Endothelial cell of umbilical vein (primary cell): Measurements from ENCODE around the gene GPR155. TPM values are rescaled to one million over a fixed set of nuclear protein-coding genes. Genes with fewer than 3 reads are reported as not detected.

Experiments used
- BruUV-seq: library from RNA; stranded (reverse); fragments of 400-500 nt; replicated peaks from 2 replicates; lab custom pipeline; 2021; lab: Mats Ljungman, UMichigan
- CTCF ChIA-PET: fragments of 300-600, 350-600 bp; sonication (Branson Sonifier 250); formaldehyde crosslinking; loops from one replicate; lab custom pipeline; 2021; ENCODE audit warnings: antibody characterized with exemption, inconsistent platforms; lab: Charles Lee
- POLR2A ChIA-PET: fragments of 300-600, 350-600 bp; sonication (Branson Sonifier 250); formaldehyde crosslinking; loops from one replicate; lab custom pipeline; 2021; ENCODE audit warnings: antibody characterized with exemption, inconsistent platforms; lab: Charles Lee
- DNase-seq: peaks from one replicate; pipeline ENCODE4 v3.0.0-alpha.2; 2011; ENCODE audit warnings: low read depth, low spot score
- FAIRE-seq: peaks from 2 replicates; lab custom pipeline; 2011; peaks lifted over from hg19 to GRCh38; lab: Jason Lieb, UNC
- H2AFZ ChIP-seq: 2 replicates; pipeline ENCODE4 v1.6.0; 2012; ENCODE audit warnings: low read depth, low read length, control low read depth, inconsistent platforms
- H3K27ac ChIP-seq: 2 replicates; pipeline ENCODE4 v1.5.1; 2011; ENCODE audit warnings: low read depth, mild to moderate bottlenecking, control low read depth, low read length, moderate library complexity; ENCODE audit not compliant: insufficient read depth
- H3K27me3 ChIP-seq, 2 experiments: 2 replicates each; pipeline versions ENCODE4 v1.6.0 to v1.6.1; 2011; ENCODE audit warnings: low read length in 2 of 2, mixed read lengths in 1 of 2; ENCODE audit not compliant: control insufficient read depth in 2 of 2, insufficient read depth in 2 of 2
- H3K36me3 ChIP-seq, 2 experiments: 2 replicates in 1 of 2; 3 replicates in 1 of 2; pipeline ENCODE4 v1.5.1; 2011; ENCODE audit warnings: low read length in 2 of 2, mild to moderate bottlenecking in 1 of 2, moderate library complexity in 1 of 2; ENCODE audit not compliant: control insufficient read depth in 2 of 2, insufficient read depth in 2 of 2; ENCODE audit errors: extremely low read depth in 1 of 2
- H3K4me1 ChIP-seq: 3 replicates; pipeline ENCODE4 v1.5.1; 2011; ENCODE audit warnings: mild to moderate bottlenecking, low read length; ENCODE audit not compliant: control insufficient read depth, insufficient read depth; ENCODE audit errors: extremely low read depth
- H3K4me2 ChIP-seq: 2 replicates; pipeline ENCODE4 v1.6.1; 2011; ENCODE audit warnings: low read length, control low read depth, mixed read lengths; ENCODE audit not compliant: insufficient read depth
- H3K4me3 ChIP-seq, 3 experiments: fragments of 200-600 bp in 1 of 3; sonication (generic), shearing (Covaris generic) in 1 of 3; replicated peaks in 1 of 3; 2 replicates each; pipeline ENCODE4 v1.5.1; 2011 to 2016; ENCODE audit warnings: control low read depth in 3 of 3, low read length in 3 of 3, mild to moderate bottlenecking in 2 of 3, inconsistent platforms in 1 of 3, low read depth in 1 of 3, moderate library complexity in 1 of 3; ENCODE audit not compliant: insufficient read depth in 1 of 3
- H3K79me2 ChIP-seq: 2 replicates; pipeline ENCODE4 v1.6.0; 2012; ENCODE audit warnings: low read length, inconsistent platforms; ENCODE audit not compliant: control insufficient read depth, insufficient read depth
- H3K9ac ChIP-seq: replicated peaks from 2 replicates; pipeline ENCODE3; 2011; ENCODE audit warnings: low read length, control low read depth; ENCODE audit not compliant: insufficient read depth; ENCODE audit errors: extremely low read depth
- H3K9me1 ChIP-seq: replicated peaks from 3 replicates; pipeline ENCODE4 v1.6.0; 2011; ENCODE audit warnings: mild to moderate bottlenecking, low read length; ENCODE audit not compliant: control insufficient read depth, insufficient read depth; ENCODE audit errors: extremely low read depth
- H3K9me3 ChIP-seq: replicated peaks from 2 replicates; pipeline ENCODE4 v1.5.1; 2012; ENCODE audit warnings: low read length, inconsistent platforms; ENCODE audit not compliant: control insufficient read depth, insufficient read depth
- H4K20me1 ChIP-seq: replicated peaks from 2 replicates; pipeline ENCODE3; 2011; ENCODE audit warnings: mild to moderate bottlenecking, low read length; ENCODE audit not compliant: control insufficient read depth, insufficient read depth; ENCODE audit errors: extremely low read depth
- CTCF ChIP-seq, 2 donors: IDR thresholded peaks; 1 replicate in 1 of 2; 2 replicates in 1 of 2; pipeline ENCODE4 v1.5.1; 2011; ENCODE audit warnings: low read length in 2 of 2, mild to moderate bottlenecking in 2 of 2, moderate library complexity in 2 of 2, control low read depth in 1 of 2, inconsistent platforms in 1 of 2, low read depth in 1 of 2; ENCODE audit not compliant: insufficient read depth in 1 of 2; ENCODE audit errors: extremely low read depth in 1 of 2
- GATA2 ChIP-seq: IDR thresholded peaks from 2 replicates; pipeline ENCODE4 v1.7.0; 2011; ENCODE audit warnings: low read depth, mild to moderate bottlenecking, moderate library complexity, mixed read lengths, low read length; ENCODE audit not compliant: insufficient read length, insufficient read depth
- JUN ChIP-seq: IDR thresholded peaks from 2 replicates; pipeline ENCODE4 v1.6.1; 2011; ENCODE audit warnings: borderline replicate concordance, low read depth; ENCODE audit not compliant: insufficient read length, insufficient read depth
- MAX ChIP-seq: IDR thresholded peaks from 2 replicates; pipeline ENCODE4 v1.6.1; 2011; ENCODE audit not compliant: insufficient read depth, insufficient read length
- MYC ChIP-seq: IDR thresholded peaks from one replicate; pipeline ENCODE4 v1.6.1; 2011; ENCODE audit warnings: mild to moderate bottlenecking, low read depth, low read length
- POLR2AphosphoS5 ChIP-seq: IDR thresholded peaks from 2 replicates; pipeline ENCODE4 v1.6.1; 2012; ENCODE audit warnings: low read depth, mild to moderate bottlenecking, control low read depth, low read length, moderate library complexity; ENCODE audit not compliant: insufficient read depth
- dilution Hi-C: fragments of 300-500 bp; cut with MboI; formaldehyde crosslinking; loops from one replicate; pipeline ENCODE4 v1.15.0; 2019; ENCODE audit warnings: low sequenced_read_pairs; ENCODE audit not compliant: extremely low pct_ligation_motif_present
- intact Hi-C: fragments of 100-400 bp; cut with micrococcal nuclease; formaldehyde crosslinking; loops from one replicate; pipeline ENCODE4 v1.10.0; 2022
- polyA plus RNA-seq, 4 experiments: library from polyadenylated mRNA; depleted of rRNA in 3 of 4; stranded (reverse) in 3 of 4; unstranded in 1 of 4; fragments of >200 nt; gene quantifications; 2 replicates each; pipeline versions ENCODE4 v1.2.1 to v1.2.3, GENCODE V29; 2011 to 2012; ENCODE audit warnings: missing spikeins in 1 of 4
- total RNA-seq: library from RNA; stranded (reverse); gene quantifications from 2 replicates; pipeline ENCODE4 v1.2.3, GENCODE V29; 2021

Gene GPR155
- total and polyA plus RNA-seq, 2 donors (not counting 3 experiments of a cell fraction or from before 2014, with no cell fraction given), result 0.62 to 1.7 TPM

GRCh38 chr2:174428214-174428613 is 58.6 kb downstream of the GPR155 start:
- intact Hi-C loops, result no loop called here
- TF ChIP-seq CTCF (IDR thresholded peaks at IDR 0.05; ENCODE audit: extremely low read depth in 1 of 2, insufficient read depth in 1 of 2, low read depth in 1 of 2, low read length in 2 of 2) (no peak), MYC (no peak)

GRCh38 chr2:174412256-174412655 is 74.6 kb downstream of the GPR155 start:
- H3K4me3 ChIP-seq, result no peak overlapping the region
- no peaks in the 10 kb centered on the region for H3K79me2 ChIP-seq
- no peaks in the 10 kb centered on the region for H3K9me1 ChIP-seq
- H3K4me2 ChIP-seq, result no peak overlapping the region
- H4K20me1 ChIP-seq, result no peaks in the 10 kb centered on the region
- no peaks in the 10 kb centered on the region for H3K4me1 ChIP-seq
- no peak overlapping the region for H3K9ac ChIP-seq
- H3K27ac ChIP-seq, result no peak overlapping the region
- H3K36me3 ChIP-seq, result no peaks in the 10 kb centered on the region
- no peak for DNase-seq
- dilution Hi-C loops (no loop called here), intact Hi-C loops (no loop called here)
- ChIA-PET POLR2A (interaction anchor here (0.7 kb wide), 1 partner anchor 39 kb away, joined by 3 read pairs; no protein-coding TSS in a partner anchor), CTCF (interaction anchor here (1.0 kb wide), 1 partner anchor 9 kb away, joined by 3 read pairs; no protein-coding TSS in a partner anchor)
- TF ChIP-seq JUN, result no peak
- no peak for TF ChIP-seq CTCF (IDR thresholded peaks at IDR 0.05; ENCODE audit: extremely low read depth in 1 of 2, insufficient read depth in 1 of 2, low read depth in 1 of 2, low read length in 2 of 2)
- TF ChIP-seq GATA2, result no peak
- no peak for TF ChIP-seq MAX
- no peak for TF ChIP-seq POLR2AphosphoS5
- no peaks in the 10 kb centered on the region for H3K9me3 ChIP-seq
- no peak overlapping the region for H2AFZ ChIP-seq
- BruUV-seq, result no TSS peak
- no peak for FAIRE-seq
- H3K27me3 ChIP-seq, result no peaks in the 10 kb centered on the region

More at GRCh38 chr2:174428214-174428613, 58.6 kb downstream of the GPR155 start:
- H3K9me1 ChIP-seq, result no peaks in the 10 kb centered on the region
- H3K4me1 ChIP-seq, result no peaks in the 10 kb centered on the region
- H2AFZ ChIP-seq, result no peak overlapping the region
- no TSS peak for BruUV-seq
- H3K36me3 ChIP-seq, result peaks cover 0 to 1% of the 10 kb centered on the region in 2 experiments
- no peaks in the 10 kb centered on the region for H3K9me3 ChIP-seq
- no peak for DNase-seq
- ChIA-PET POLR2A (no interaction called here), CTCF (interaction anchor here (0.6 kb wide), 1 partner anchor 10 kb away, joined by 3 read pairs; no protein-coding TSS in a partner anchor)
- H3K27ac ChIP-seq, result no peak overlapping the region
- H3K79me2 ChIP-seq, result no peaks in the 10 kb centered on the region
- H3K4me3 ChIP-seq, result no peak overlapping the region
- H3K4me2 ChIP-seq, result no peak overlapping the region
- no peaks in the 10 kb centered on the region for H4K20me1 ChIP-seq
- H3K9ac ChIP-seq, result no peak overlapping the region
- H3K27me3 ChIP-seq, result no peaks in the 10 kb centered on the region
- no peak for FAIRE-seq
- dilution Hi-C loops, result no loop called here
